H1 (cell line): Measurements from ENCODE around the gene PARM1. TPM values are rescaled to one million over a fixed set of nuclear protein-coding genes. Genes with fewer than 3 reads are reported as not detected.

Source experiments
- CTCF ChIA-PET: fragments of 300-600 bp; sonication (Branson Sonifier 250); formaldehyde crosslinking; loops from one replicate; lab custom pipeline; 2021; ENCODE audit not compliant: partially characterized antibody; lab: Charles Lee
- POLR2A ChIA-PET: fragments of 300-600 bp; sonication (Branson Sonifier 250); formaldehyde crosslinking; loops from one replicate; lab custom pipeline; 2021; ENCODE audit warnings: inconsistent platforms; ENCODE audit not compliant: partially characterized antibody; lab: Charles Lee
- DNase-seq, 2 experiments: peaks; one replicate each; pipeline versions ENCODE4 v3.0.0 to v3.0.0-alpha.2; 2010 to 2022; ENCODE audit warnings: low spot score in 2 of 2, low read depth in 1 of 2, mixed read lengths in 1 of 2
- FAIRE-seq: peaks from 2 replicates; lab custom pipeline; 2011; peaks lifted over from hg19 to GRCh38; lab: Jason Lieb, UNC
- H2AFZ ChIP-seq: 2 replicates; pipeline ENCODE4 v1.8.1; 2012; ENCODE audit warnings: low read length, inconsistent platforms
- H2AK5ac ChIP-seq: 2 replicates; pipeline ENCODE4 v1.6.1; 2013; ENCODE audit warnings: low read depth, low read length
- H2BK120ac ChIP-seq: replicated peaks from 2 replicates; pipeline ENCODE3; 2013; ENCODE audit warnings: low read depth, low read length, inconsistent platforms
- H2BK12ac ChIP-seq: 2 replicates; pipeline ENCODE4 v1.6.1; 2013; ENCODE audit warnings: low read depth, low read length
- H2BK15ac ChIP-seq: 2 replicates; pipeline ENCODE4 v1.6.1; 2013; ENCODE audit warnings: low read length
- H2BK20ac ChIP-seq: 2 replicates; pipeline ENCODE4 v1.6.1; 2013; ENCODE audit warnings: low read length
- H2BK5ac ChIP-seq: 2 replicates; pipeline ENCODE4 v1.6.1; 2013; ENCODE audit warnings: low read depth, low read length
- H3K14ac ChIP-seq: 2 replicates; pipeline ENCODE4 v1.6.1; 2013; ENCODE audit warnings: inconsistent platforms; ENCODE audit not compliant: insufficient read length
- H3K18ac ChIP-seq: 2 replicates; pipeline ENCODE4 v1.6.1; 2013; ENCODE audit warnings: low read length; ENCODE audit errors: extremely low read depth
- H3K23ac ChIP-seq: 2 replicates; pipeline ENCODE4 v1.6.1; 2013; ENCODE audit warnings: inconsistent platforms; ENCODE audit not compliant: insufficient read length
- H3K23me2 ChIP-seq: 2 replicates; pipeline ENCODE4 v1.6.1; 2013; ENCODE audit warnings: low read depth, low read length
- H3K27ac ChIP-seq: 2 replicates; pipeline ENCODE4 v1.6.1; 2011; ENCODE audit warnings: low read depth, low read length, inconsistent platforms
- H3K27me3 ChIP-seq, 4 experiments: replicated peaks in 1 of 4; 1 replicate in 1 of 4; 2 replicates in 3 of 4; pipeline versions ENCODE4 v1.6.1 to v1.8.1; 2011 to 2013; ENCODE audit warnings: low read length in 3 of 4, mild to moderate bottlenecking in 3 of 4, inconsistent platforms in 2 of 4, mixed read lengths in 2 of 4, moderate library complexity in 1 of 4; ENCODE audit not compliant: control insufficient read depth in 3 of 4, insufficient read depth in 3 of 4; ENCODE audit errors: extremely low read depth in 1 of 4
- H3K36me3 ChIP-seq, 4 experiments: 2 replicates each; pipeline versions ENCODE4 v1.6.1 to v1.8.1; 2011 to 2013; ENCODE audit warnings: mild to moderate bottlenecking in 4 of 4, low read length in 3 of 4, moderate library complexity in 2 of 4, control low read depth in 1 of 4, inconsistent platforms in 1 of 4; ENCODE audit not compliant: insufficient read depth in 4 of 4, control insufficient read depth in 2 of 4
- H3K4ac ChIP-seq: replicated peaks from 2 replicates; pipeline ENCODE3; 2013; ENCODE audit warnings: low read length, low read depth, mixed read lengths, inconsistent platforms; ENCODE audit not compliant: insufficient read length
- H3K4me1 ChIP-seq, 4 experiments: replicated peaks in 1 of 4; 1 replicate in 1 of 4; 2 replicates in 3 of 4; pipeline versions ENCODE4 v1.6.1 to v1.8.1; 2011 to 2013; ENCODE audit warnings: low read length in 3 of 4, inconsistent platforms in 2 of 4, mixed read lengths in 1 of 4; ENCODE audit not compliant: insufficient read depth in 4 of 4, control insufficient read depth in 3 of 4
- H3K4me2 ChIP-seq, 2 experiments: 2 replicates each; pipeline versions ENCODE4 v1.6.1 to v1.8.1; 2011 to 2013; ENCODE audit warnings: low read depth in 2 of 2, low read length in 2 of 2, control low read depth in 1 of 2, inconsistent platforms in 1 of 2, mild to moderate bottlenecking in 1 of 2; ENCODE audit not compliant: insufficient read depth in 1 of 2
- H3K4me3 ChIP-seq, 4 experiments: fragments of 200-600, 300-600 bp in 1 of 4; sonication (generic), shearing (Covaris generic), sonication (Bioruptor Twin) in 1 of 4; 2 replicates each; pipeline versions ENCODE4 v1.5.1 to v1.8.1; 2011 to 2016; ENCODE audit warnings: low read length in 4 of 4, low read depth in 3 of 4, control low read depth in 2 of 4, inconsistent platforms in 2 of 4, mild to moderate bottlenecking in 2 of 4, mixed read lengths in 1 of 4, moderate library complexity in 1 of 4; ENCODE audit not compliant: insufficient read depth in 2 of 4; ENCODE audit errors: extremely low read depth in 1 of 4
- H3K56ac ChIP-seq: replicated peaks from 2 replicates; pipeline ENCODE3; 2013; ENCODE audit warnings: low read depth, mild to moderate bottlenecking, mixed read lengths, low read length, inconsistent platforms; ENCODE audit not compliant: insufficient read length
- H3K79me1 ChIP-seq: 2 replicates; pipeline ENCODE4 v1.6.1; 2013; ENCODE audit warnings: low read depth, low read length, control low read depth
- H3K79me2 ChIP-seq, 2 experiments: 2 replicates each; pipeline versions ENCODE4 v1.6.1 to v1.8.1; 2012 to 2013; ENCODE audit warnings: low read length in 2 of 2, mild to moderate bottlenecking in 2 of 2, inconsistent platforms in 1 of 2; ENCODE audit not compliant: insufficient read depth in 2 of 2, control insufficient read depth in 1 of 2
- H3K9ac ChIP-seq, 4 experiments: replicated peaks in 1 of 4; 1 replicate in 1 of 4; 2 replicates in 3 of 4; pipeline versions ENCODE4 v1.6.1 to v1.8.1; 2011 to 2013; ENCODE audit warnings: low read depth in 3 of 4, low read length in 3 of 4, control low read depth in 2 of 4, mild to moderate bottlenecking in 2 of 4, moderate library complexity in 2 of 4, inconsistent platforms in 1 of 4; ENCODE audit errors: extremely low read depth in 1 of 4
- H3K9me3 ChIP-seq, 2 experiments: 2 replicates each; pipeline versions ENCODE4 v1.6.1 to v1.8.1; 2012 to 2013; ENCODE audit warnings: mild to moderate bottlenecking in 2 of 2, moderate library complexity in 2 of 2, control low read depth in 1 of 2, inconsistent platforms in 1 of 2, low read depth in 1 of 2, low read length in 1 of 2, mixed read lengths in 1 of 2; ENCODE audit not compliant: insufficient read depth in 2 of 2
- H4K20me1 ChIP-seq, 2 experiments: replicated peaks in 1 of 2; 2 replicates each; pipeline versions ENCODE3 to v1.8.1; 2011 to 2013; ENCODE audit warnings: inconsistent platforms in 2 of 2, low read length in 2 of 2, mild to moderate bottlenecking in 1 of 2; ENCODE audit not compliant: insufficient read depth in 2 of 2, control insufficient read depth in 1 of 2
- H4K5ac ChIP-seq: 2 replicates; pipeline ENCODE4 v1.6.1; 2013; ENCODE audit warnings: low read length, low read depth, mixed read lengths, inconsistent platforms; ENCODE audit not compliant: insufficient read length
- H4K8ac ChIP-seq: 2 replicates; pipeline ENCODE4 v1.8.0; 2013; ENCODE audit warnings: mild to moderate bottlenecking, moderate library complexity, low read length, inconsistent platforms; ENCODE audit not compliant: insufficient read depth; ENCODE audit errors: extremely low read depth
- H4K91ac ChIP-seq: replicated peaks from 2 replicates; pipeline ENCODE3; 2013; ENCODE audit warnings: low read length, mixed read lengths, inconsistent platforms; ENCODE audit not compliant: insufficient read length
- CEBPB ChIP-seq: IDR thresholded peaks from 2 replicates; pipeline ENCODE4 v1.6.1; 2012; ENCODE audit warnings: low read depth, low read length
- JUND ChIP-seq: IDR thresholded peaks from 2 replicates; pipeline ENCODE4 v1.6.1; 2011; ENCODE audit warnings: mild to moderate bottlenecking, improper control_type of control experiment, low read length
- POLR2AphosphoS5 ChIP-seq: IDR thresholded peaks from 2 replicates; pipeline ENCODE4 v1.6.1; 2011; ENCODE audit warnings: low read depth, low read length
- RBBP5 ChIP-seq: IDR thresholded peaks from 2 replicates; pipeline ENCODE4 v1.7.1; 2012; ENCODE audit warnings: low read depth, mild to moderate bottlenecking, inconsistent platforms, low read length, moderate library complexity, borderline replicate concordance
- RXRA ChIP-seq: IDR thresholded peaks from 2 replicates; pipeline ENCODE4 v1.6.1; 2011; ENCODE audit warnings: low read depth, mild to moderate bottlenecking, low read length, moderate library complexity; ENCODE audit not compliant: insufficient read depth
- SP2 ChIP-seq: IDR thresholded peaks from 2 replicates; pipeline ENCODE4 v1.6.1; 2012; ENCODE audit warnings: mild to moderate bottlenecking, low read length, inconsistent platforms
- SUZ12 ChIP-seq: fragments of 200-600 bp; sonication (generic); IDR thresholded peaks from 2 replicates; pipeline ENCODE4 v1.6.1; 2012; ENCODE audit warnings: mild to moderate bottlenecking, inconsistent platforms, low read length, moderate library complexity, mixed read lengths
- TEAD4 ChIP-seq: IDR thresholded peaks from 2 replicates; pipeline ENCODE4 v1.6.1; 2012; ENCODE audit warnings: low read depth, low read length, inconsistent platforms, mixed read lengths
- WGBS, 2 experiments: shearing (Covaris generic) in 1 of 2; methylation state at CpG; one replicate each; pipeline versions ENCODE4 v1.1.6 to v1.1.7; 2013 to 2015; ENCODE audit warnings: low lambda C conversion rate in 2 of 2, mixed read lengths in 2 of 2, inconsistent platforms in 1 of 2, low coverage in 1 of 2, missing lambda C conversion rate in 1 of 2; ENCODE audit not compliant: insufficient replicate concordance in 2 of 2, insufficient coverage in 1 of 2, insufficient read length in 1 of 2; ENCODE audit errors: extremely low coverage in 1 of 2, missing lambda C conversion rate in 1 of 2; 5-methylcytosine and 5-hydroxymethylcytosine counted together
- polyA plus RNA-seq, 7 experiments: library from polyadenylated mRNA; depleted of rRNA in 3 of 7; stranded (reverse) in 5 of 7; unstranded in 2 of 7; fragments of >200 nt in 5 of 7; fragments of 200-250 nt in 2 of 7; gene quantifications; 1 replicate in 5 of 7; 2 replicates in 1 of 7; 4 replicates in 1 of 7; pipeline versions ENCODE4 v1.2.1 to v1.2.3, GENCODE V29; 2011 to 2013; ENCODE audit warnings: missing spikeins in 2 of 7, mixed read lengths in 2 of 7
- total RNA-seq: library from RNA; stranded (reverse); fragmentation: NEBNext Ultra II Directional; extraction: Animal tissue kit (Norgen Biotek cat#: 25700); gene quantifications from 2 replicates; pipeline ENCODE4 v1.2.1, GENCODE V29; 2021

Gene PARM1
- total and polyA plus RNA-seq, 2 of the 8 experiments (the other 6 are each of a cell fraction or from before 2014, with no cell fraction given), result 2.0 to 5.3 TPM

DNA sequence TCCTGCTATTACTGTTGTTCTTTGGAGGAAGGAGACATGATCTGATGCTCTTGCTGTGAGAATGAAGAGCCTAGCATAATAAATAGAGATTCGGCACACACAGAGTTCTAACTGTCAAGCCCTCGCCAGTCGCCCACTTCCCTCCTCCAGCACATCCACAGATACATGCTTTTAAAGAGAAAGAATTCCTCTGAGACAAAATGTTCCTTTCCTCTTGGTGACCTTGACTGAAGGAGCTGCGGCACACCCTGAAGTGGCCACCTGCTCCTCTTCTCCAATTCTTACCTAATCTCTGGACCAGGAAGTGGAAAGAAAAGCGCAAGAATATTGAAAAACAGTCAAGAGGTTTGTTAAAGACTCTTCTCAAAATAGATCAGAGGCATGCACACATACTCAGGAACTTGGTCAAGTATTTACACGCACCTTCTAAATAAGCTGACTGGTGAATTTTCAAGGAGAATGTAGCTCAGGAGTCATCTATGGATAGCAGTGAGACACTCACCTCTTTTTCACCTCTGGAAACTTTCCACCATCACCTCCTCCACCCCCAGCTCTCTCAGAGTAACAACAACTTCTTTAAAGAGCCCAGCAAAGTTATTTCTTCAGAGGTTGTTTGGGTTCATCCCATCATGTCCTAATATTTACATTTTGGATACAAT lies 95.4 kb downstream of the PARM1 start:
- Histone ChIP-seq H3K27me3 (no peaks in the 10 kb centered on the region), H3K4me1 (no peaks in the 10 kb centered on the region), H2BK120ac (no peak overlapping the region), H4K8ac (no peak overlapping the region), H2BK15ac (no peak overlapping the region), H3K36me3 (no peaks in the 10 kb centered on the region), H2AFZ (no peak overlapping the region), H2BK5ac (no peak overlapping the region), H3K27ac (no peak overlapping the region), H3K4me3 (no peak overlapping the region), H3K56ac (no peak overlapping the region), H3K79me1 (no peaks in the 10 kb centered on the region), H3K4ac (no peak overlapping the region), H2BK12ac (no peak overlapping the region), H3K18ac (no peak overlapping the region), H3K23me2 (peaks cover 2% of the 10 kb centered on the region; the same call in 1 of the 2 replicates), H4K5ac (no peak overlapping the region), H2BK20ac (no peak overlapping the region), H3K79me2 (no peaks in the 10 kb centered on the region), H3K4me2 (no peak overlapping the region), H3K9me3 (no peaks in the 10 kb centered on the region), H3K23ac (no peak overlapping the region), H3K14ac (no peak overlapping the region), H4K91ac (no peak overlapping the region), H3K9ac (no peak overlapping the region), H2AK5ac (no peak overlapping the region), H4K20me1 (no peaks in the 10 kb centered on the region)
- TF ChIP-seq CEBPB (no peak), RXRA (no peak), JUND (no peak), RBBP5 (no peak), TEAD4 (no peak), SUZ12 (no peak), SP2 (no peak), POLR2AphosphoS5 (no peak)
- DNase-seq, result no peak
- POLR2A ChIA-PET, result interaction anchor here (0.7 kb wide), 1 partner anchor 712 kb away, joined by 3 read pairs; no protein-coding TSS in a partner anchor
- CTCF ChIA-PET, result interaction anchor here (1.2 kb wide), 2 partner anchors 8 to 262 kb away, joined by 3 to 4 read pairs; no protein-coding TSS in a partner anchor
- 93% methylated on average over 6 of the region's 6 CpGs; no CpG with 5 or more reads in 1 of the 2 experiments for WGBS, 2 experiments
- no peak for FAIRE-seq
